ENCODE data around the gene POP7. TPM values are rescaled to one million over a fixed set of nuclear protein-coding genes. Genes with fewer than 3 reads are reported as not detected.
"Not testable (repeated sequence)": the region's sequence is repeated elsewhere in the genome, so short reads cannot be mapped to it uniquely, and the experiment has no call there.

Gene POP7
- total RNA-seq, 4 donors from 2014 or later: 17.5 to 39.9 (median 19.4) TPM

DNA sequence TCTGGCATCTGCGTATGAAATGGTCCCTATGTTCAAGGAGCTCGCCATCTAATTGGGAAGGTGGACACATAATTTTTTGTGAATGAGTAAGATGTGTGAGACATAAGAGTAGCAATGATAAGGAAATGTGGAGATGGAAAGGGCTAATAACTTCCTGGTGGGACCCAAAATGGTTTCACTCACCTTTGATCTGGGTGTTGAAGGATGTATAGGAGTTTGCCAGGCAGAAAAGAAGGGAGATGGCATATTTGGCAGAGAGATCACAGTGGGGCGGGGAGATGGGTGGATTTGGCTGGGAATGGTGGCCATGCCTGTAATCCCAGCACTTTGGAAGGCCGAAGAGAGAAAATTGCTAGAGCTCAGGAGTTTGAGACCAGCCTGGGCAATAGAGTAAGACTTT lies 4.5 kb downstream of the POP7 start:
- DNase-seq (ENCODE audit: low spot score) (no peak), ATAC-seq (ENCODE audit: low FRiP score) (no peak)
- TF ChIP-seq, protein P1, sequence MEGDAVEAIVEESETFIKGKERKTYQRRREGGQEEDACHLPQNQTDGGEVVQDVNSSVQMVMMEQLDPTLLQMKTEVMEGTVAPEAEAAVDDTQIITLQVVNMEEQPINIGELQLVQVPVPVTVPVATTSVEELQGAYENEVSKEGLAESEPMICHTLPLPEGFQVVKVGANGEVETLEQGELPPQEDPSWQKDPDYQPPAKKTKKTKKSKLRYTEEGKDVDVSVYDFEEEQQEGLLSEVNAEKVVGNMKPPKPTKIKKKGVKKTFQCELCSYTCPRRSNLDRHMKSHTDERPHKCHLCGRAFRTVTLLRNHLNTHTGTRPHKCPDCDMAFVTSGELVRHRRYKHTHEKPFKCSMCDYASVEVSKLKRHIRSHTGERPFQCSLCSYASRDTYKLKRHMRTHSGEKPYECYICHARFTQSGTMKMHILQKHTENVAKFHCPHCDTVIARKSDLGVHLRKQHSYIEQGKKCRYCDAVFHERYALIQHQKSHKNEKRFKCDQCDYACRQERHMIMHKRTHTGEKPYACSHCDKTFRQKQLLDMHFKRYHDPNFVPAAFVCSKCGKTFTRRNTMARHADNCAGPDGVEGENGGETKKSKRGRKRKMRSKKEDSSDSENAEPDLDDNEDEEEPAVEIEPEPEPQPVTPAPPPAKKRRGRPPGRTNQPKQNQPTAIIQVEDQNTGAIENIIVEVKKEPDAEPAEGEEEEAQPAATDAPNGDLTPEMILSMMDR (IDR thresholded peaks at IDR 0.05): no peak

DNA sequence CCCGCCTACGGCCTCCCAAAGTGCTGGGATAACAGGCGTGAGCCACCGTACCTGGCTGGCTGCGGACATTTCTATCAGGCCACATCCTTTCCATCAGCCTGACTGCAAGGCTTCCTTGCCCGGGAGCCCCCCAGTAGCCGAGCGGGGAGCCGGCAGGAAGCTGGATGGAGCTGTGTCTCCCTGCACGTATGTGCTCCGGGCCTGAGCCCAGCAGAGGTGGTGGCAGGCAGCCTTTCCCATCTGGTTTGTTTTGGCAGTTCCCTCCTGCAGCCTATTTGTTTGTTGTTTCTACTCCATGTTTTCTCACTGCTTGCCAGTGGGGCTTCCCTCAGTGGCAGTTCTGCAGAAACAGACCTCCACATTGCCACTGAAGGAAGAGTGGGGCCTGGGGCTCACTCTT lies 5.4 kb downstream of the POP7 start:
- DNase-seq (ENCODE audit: low spot score) (no peak), ATAC-seq (ENCODE audit: low FRiP score) (no peak)
- TF ChIP-seq, protein P1 (IDR thresholded peaks at IDR 0.05): no peak

DNA sequence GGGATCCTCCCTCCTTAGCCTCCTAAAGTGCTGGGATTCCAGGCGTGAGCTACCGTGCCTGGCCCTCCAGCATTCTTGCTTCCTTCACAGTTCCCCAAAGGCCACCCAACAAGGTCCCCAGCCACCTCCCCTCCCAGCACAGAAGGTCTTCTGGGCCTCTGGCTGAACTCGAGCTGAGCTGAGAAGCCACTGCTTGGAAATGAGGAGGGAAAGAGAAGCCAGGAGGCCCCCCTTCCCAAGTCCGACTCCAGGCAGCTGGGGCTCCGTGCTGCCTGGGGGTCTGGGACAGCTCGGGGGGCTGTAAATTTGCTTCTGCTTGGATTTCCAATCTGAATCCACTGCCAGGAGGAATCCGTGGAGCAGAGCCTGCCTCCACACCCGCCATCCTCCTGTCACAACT lies 8.8 kb downstream of the POP7 start:
- no peak for ATAC-seq (ENCODE audit: low FRiP score)

DNA sequence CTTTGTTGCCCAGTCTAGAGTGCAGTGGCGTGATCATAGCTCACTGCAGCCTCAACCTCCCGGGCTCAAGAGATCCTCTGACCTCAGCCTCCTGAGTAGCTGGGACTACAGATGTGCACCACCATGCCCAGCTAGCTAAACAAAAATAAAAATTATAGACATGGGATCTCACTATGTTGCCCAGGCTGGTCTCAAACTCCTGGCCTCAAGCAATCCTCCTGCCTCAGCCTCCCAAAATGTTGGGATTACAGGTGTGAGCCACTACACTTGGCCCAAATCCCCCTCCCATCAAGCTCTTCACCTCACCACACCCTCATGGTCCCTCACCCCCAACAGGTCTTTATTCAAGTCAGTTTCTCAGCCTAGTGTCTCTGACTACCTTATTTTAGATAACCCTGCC lies 11.2 kb downstream of the POP7 start:
- not testable (repeated sequence) for DNase-seq (ENCODE audit: low spot score); ATAC-seq (ENCODE audit: low FRiP score)

More for the DNA sequence above, 8.8 kb downstream of the POP7 start:
- DNase-seq (ENCODE audit: low spot score): no peak
- TF ChIP-seq, protein P1 (IDR thresholded peaks at IDR 0.05): no peak

DNA sequence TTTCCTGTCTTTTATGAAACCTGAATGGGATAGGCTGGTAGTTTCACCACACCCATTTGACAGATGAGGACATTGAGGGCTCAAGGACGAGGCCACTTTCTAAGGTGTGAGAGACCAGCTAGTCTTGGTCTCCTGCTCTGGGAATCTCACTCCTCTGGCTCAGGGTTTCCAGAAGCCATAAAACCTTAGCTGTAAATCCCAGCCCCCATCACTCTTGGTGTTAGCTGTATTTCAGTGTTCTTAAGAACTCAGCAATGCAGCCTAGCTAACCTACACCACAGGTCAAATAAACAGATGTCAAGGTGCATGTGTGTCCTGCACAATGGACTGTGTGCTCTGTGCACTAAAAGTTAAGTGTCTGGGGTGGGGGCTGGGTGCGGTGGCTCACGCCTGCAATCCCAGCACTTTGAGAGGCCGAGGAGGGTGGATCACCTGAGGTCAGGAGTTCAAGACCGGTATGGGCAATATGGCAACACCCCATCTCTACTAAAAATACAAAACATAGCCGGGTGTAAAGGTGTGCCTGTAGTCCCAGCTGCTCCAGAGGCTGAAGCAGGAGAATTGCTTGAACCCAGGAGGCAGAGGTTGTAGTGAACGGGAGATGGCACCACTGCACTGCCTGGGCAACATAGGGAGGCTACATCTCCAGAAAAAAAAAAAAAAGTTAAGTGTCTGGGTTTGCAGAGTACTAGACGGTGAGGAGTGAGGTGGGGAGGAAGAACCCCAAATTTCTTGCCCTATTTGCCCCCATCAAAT lies 13.8 kb downstream of the POP7 start:
- TF ChIP-seq, protein P1 (IDR thresholded peaks at IDR 0.05): no peak
- no peak for DNase-seq (ENCODE audit: low spot score)
- ATAC-seq (ENCODE audit: low FRiP score): no peak

DNA sequence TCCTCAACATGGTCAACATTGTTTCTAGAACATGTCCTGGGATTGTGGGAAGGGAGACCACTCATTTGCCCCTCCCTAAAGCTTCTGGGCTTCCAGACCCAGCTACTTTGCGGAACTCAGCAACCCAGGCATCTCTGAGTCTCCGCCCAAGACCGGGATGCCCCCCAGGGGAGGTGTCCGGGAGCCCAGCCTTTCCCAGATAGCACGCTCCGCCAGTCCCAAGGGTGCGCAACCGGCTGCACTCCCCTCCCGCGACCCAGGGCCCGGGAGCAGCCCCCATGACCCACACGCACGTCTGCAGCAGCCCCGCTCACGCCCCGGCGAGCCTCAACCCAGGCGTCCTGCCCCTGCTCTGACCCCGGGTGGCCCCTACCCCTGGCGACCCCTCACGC lies 14.4 kb downstream of the POP7 start, which contains the start of gene EPO:
EPO (plus strand) TSS at position 190 of the 392 bp plus-strand sequence. CDS start 513 bp downstream, outside the sequence.
- TF ChIP-seq, protein P1 (IDR thresholded peaks at IDR 0.05): no peak
- ATAC-seq (ENCODE audit: low FRiP score): no peak
- DNase-seq (ENCODE audit: low spot score): no peak

DNA sequence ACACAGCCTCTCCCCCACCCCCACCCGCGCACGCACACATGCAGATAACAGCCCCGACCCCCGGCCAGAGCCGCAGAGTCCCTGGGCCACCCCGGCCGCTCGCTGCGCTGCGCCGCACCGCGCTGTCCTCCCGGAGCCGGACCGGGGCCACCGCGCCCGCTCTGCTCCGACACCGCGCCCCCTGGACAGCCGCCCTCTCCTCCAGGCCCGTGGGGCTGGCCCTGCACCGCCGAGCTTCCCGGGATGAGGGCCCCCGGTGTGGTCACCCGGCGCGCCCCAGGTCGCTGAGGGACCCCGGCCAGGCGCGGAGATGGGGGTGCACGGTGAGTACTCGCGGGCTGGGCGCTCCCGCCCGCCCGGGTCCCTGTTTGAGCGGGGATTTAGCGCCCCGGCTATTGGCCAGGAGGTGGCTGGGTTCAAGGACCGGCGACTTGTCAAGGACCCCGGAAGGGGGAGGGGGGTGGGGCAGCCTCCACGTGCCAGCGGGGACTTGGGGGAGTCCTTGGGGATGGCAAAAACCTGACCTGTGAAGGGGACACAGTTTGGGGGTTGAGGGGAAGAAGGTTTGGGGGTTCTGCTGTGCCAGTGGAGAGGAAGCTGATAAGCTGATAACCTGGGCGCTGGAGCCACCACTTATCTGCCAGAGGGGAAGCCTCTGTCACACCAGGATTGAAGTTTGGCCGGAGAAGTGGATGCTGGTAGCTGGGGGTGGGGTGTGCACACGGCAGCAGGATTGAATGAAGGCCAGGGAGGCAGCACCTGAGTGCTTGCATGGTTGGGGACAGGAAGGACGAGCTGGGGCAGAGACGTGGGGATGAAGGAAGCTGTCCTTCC lies 15.0 kb downstream of the POP7 start:
- no peak for DNase-seq (ENCODE audit: low spot score)
- TF ChIP-seq, protein P1 (IDR thresholded peaks at IDR 0.05): no peak
- ATAC-seq (ENCODE audit: low FRiP score): no peak
